GM12873 (cell line): ENCODE data around the gene LYPD3.

Source experiments
- CTCF ChIP-seq: IDR thresholded peaks from 2 replicates; pipeline ENCODE4 v1.5.1; 2012; ENCODE audit warnings: low read depth, mild to moderate bottlenecking, moderate library complexity, low read length, control low read depth; ENCODE audit not compliant: insufficient read depth; ENCODE audit errors: missing control alignments

The LYPD3 gene

GRCh38 chr19:43438291-43439031 lies 26.9 kb downstream of the LYPD3 start:
- no peak for TF ChIP-seq CTCF

DNA sequence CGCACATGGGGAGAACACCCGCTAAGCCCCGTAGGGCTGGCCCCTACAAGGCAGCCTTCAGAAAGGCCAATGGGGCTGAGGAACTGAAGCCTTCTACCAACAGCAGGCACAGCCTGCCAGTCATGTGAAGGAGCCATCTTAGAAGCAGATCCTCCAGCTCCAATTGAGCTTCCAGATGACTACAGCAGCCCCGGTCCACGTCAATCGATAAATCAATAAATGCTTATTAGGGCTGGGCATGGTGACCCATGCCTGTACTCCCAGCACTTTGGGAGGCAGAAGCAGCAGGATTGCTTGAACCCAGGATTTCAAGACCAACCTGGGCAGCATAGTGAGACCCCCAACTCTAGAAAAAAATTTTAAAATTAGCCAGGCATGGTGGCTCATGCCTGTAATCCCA lies 27.7 kb downstream of the LYPD3 start:
- TF ChIP-seq CTCF, result no peak

- no peak for TF ChIP-seq CTCF
Observed at GRCh38 chr19:43435775-43436174, 29.6 kb downstream of the LYPD3 start.

- no peak for TF ChIP-seq CTCF
Observed at GRCh38 chr19:43433689-43434088, 31.7 kb downstream of the LYPD3 start.

GRCh38 chr19:43433358-43433673 lies 32.1 kb downstream of the LYPD3 start:
- TF ChIP-seq CTCF, result no peak

DNA sequence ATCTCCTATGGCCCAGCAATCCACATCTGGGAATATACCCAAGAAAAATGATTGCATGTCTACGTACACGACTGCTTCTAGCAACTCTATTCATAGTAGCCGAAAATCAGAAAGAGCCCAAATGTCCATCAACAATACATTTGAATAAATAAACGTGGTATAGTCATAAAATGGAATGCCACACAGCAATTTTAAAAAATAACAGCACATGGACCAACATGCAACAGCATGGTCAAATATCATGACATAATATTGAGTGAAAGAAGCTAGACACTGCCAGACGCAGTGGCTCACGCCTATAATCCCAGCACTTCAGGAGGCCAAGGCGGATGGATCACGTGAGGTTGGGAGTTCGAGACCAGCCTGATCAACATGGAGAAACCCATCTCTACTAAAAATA lies 34.4 kb downstream of the LYPD3 start:
- no peak for TF ChIP-seq CTCF

- peak; percentile 33 for TF ChIP-seq CTCF
Observed at GRCh38 chr19:43430142-43430710, 35.2 kb downstream of the LYPD3 start.
